Iris pigment epithelial cell (primary cell): ENCODE measurements around the gene ZCCHC14.

Source experiments
- DNase-seq: peaks from one replicate; pipeline ENCODE4 v3.0.0-alpha.2; 2011; ENCODE audit warnings: low read depth

The ZCCHC14 gene

DNA sequence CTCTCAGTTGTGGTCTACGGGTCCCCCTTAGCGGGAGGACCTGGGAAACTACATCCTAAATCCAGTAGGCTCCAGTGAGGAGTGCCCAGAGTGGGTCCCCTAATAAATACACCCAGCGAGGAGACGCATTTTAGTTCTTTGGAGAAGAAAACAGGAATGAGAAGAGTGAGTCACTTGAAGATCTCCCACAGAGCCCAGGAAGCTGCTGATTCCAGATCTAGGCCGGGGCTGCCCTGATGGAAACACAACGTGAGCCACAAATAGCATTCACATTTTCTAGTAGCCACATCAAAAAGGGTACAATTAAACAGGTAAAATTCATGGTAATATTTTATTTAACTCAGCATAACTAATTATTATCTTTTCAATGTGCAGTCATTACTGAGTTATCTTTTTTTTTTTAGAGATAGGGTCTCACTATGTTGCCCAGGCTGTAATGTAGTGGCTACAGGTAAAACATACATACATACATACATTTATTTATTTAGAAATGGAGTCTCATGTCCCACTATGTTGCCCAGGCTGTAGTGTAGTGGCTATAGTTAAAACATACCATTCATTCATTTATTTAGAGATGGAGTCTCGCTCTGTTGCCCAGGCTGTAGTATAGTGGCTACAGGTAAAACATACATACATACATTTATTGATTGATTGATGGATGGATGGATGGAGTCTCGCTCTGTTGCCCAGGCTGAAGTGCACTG is 130.8 kb downstream of the ZCCHC14 start:
- peak; percentile 65 for DNase-seq

GRCh38 chr16:87360862-87361610 is 131.8 kb downstream of the ZCCHC14 start:
- no peak for DNase-seq

DNA sequence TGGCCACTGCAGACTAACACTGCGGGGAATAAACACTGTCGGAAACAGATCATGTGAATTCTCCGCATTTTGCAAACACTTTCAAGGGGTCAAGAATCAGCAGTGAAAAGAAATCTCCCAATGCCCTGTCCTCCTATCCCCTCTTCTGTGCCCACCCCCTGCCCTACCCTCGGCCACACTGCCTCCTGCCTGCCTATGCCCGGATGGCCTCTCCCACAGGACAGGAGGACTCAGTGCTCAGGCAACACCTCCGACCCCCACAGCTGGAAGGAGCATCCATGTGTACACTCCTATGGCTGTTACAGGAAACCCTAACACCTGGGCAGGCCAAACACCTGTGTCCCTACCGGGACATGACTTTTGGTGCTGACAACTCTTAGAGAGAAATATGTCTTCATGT is 133.7 kb downstream of the ZCCHC14 start:
- DNase-seq: no peak

GRCh38 chr16:87358696-87359095 is 134.1 kb downstream of the ZCCHC14 start:
- no peak for DNase-seq

DNA sequence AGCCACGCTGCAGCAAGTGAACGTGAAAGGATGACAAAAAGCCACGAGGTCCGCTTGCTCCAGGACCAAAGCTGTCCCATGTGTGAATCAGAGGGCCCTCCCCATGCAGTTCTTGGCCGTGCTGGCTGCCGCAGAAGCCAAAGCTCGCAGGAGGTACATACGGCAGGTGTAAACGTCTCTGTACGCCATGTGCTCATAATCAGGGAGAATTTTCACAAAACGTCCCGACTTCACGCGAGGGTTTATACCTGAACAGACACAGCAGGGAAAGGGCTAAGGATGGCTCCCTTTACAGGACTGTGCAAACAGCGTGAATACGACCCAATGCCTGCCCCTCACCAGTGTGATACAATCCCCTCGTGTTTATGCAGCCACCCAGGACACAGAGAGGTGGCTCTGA is 134.6 kb downstream of the ZCCHC14 start:
- DNase-seq: no peak

GRCh38 chr16:87356491-87356853 is 136.4 kb downstream of the ZCCHC14 start:
- DNase-seq: no peak
